ENCODE measurements around the gene DISP1.

- TF ChIP-seq CTCF (conservative IDR thresholded peaks at IDR 0.05; ENCODE audit: low read depth, low read length) (no peak), EZH2 (IDR thresholded peaks at IDR 0.05; ENCODE audit: low read length, unreplicated experiment) (no peak), EZH2phosphoT487 (IDR thresholded peaks at IDR 0.05; ENCODE audit: borderline replicate concordance, low read length) (no peak)
These were observed 564 bp downstream of the DISP1 start for GRCh38 chr1:222815440-222815765.

Measured in PC-3 (cell line).